Tibial nerve (tissue), 4 donors: ENCODE results near the gene KDM8.

ENCODE experiments used
- EP300 ChIP-seq, 2 donors: sonication (generic); formaldehyde crosslinking; IDR thresholded peaks; one replicate each; pipeline ENCODE4 v1.6.1; 2017; ENCODE audit warnings: antibody characterized with exemption in 2 of 2, mild to moderate bottlenecking in 1 of 2
- POLR2A ChIP-seq, 2 donors: fragments of 450-650 bp; IDR thresholded peaks; one replicate each; pipeline ENCODE4 v1.6.1; 2017; ENCODE audit warnings: antibody characterized with exemption in 2 of 2, mild to moderate bottlenecking in 2 of 2, moderate library complexity in 2 of 2
- TF ChIP-seq, protein P1 (sequence below), 5 experiments: fragments of 200-600 bp in 3 of 5; fragments of 450-650 bp in 2 of 5; sonication (generic) in 3 of 5; IDR thresholded peaks; one replicate each; pipeline ENCODE4 v1.5.1; 2016 to 2019; ENCODE audit warnings: antibody characterized with exemption in 5 of 5, mild to moderate bottlenecking in 3 of 5, moderate library complexity in 2 of 5

DNA sequence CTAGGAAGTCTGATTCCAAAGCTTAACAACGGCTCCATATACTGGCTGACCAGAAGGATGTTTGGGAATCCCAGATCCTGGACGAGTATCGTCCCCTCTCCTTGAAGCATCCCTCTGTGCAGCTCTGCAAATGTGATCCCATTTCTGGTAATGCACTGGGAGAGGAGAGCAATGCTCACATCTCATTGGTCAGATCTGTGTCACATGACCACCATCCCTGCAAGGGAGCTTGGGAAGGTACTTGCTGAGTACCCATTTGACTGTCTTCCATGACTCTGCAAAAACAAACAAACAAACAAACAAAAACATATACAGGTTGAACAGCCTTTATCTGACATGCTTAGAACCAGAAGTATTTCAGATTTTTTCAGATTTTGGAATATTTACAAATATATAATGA lies 41.9 kb upstream of the KDM8 start:
- TF ChIP-seq, protein P1, sequence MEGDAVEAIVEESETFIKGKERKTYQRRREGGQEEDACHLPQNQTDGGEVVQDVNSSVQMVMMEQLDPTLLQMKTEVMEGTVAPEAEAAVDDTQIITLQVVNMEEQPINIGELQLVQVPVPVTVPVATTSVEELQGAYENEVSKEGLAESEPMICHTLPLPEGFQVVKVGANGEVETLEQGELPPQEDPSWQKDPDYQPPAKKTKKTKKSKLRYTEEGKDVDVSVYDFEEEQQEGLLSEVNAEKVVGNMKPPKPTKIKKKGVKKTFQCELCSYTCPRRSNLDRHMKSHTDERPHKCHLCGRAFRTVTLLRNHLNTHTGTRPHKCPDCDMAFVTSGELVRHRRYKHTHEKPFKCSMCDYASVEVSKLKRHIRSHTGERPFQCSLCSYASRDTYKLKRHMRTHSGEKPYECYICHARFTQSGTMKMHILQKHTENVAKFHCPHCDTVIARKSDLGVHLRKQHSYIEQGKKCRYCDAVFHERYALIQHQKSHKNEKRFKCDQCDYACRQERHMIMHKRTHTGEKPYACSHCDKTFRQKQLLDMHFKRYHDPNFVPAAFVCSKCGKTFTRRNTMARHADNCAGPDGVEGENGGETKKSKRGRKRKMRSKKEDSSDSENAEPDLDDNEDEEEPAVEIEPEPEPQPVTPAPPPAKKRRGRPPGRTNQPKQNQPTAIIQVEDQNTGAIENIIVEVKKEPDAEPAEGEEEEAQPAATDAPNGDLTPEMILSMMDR (IDR thresholded peaks at IDR 0.05): no peak
- TF ChIP-seq EP300 (IDR thresholded peaks at IDR 0.05) (no peak), POLR2A (IDR thresholded peaks at IDR 0.05) (no peak)
